Body of pancreas (tissue), 4 donors: ENCODE measurements around the gene MAN2A1.

Experiments
- POLR2A ChIP-seq, 3 donors: fragments of 450-650 bp; IDR thresholded peaks; one replicate each; pipeline ENCODE4 v1.6.1; 2016; ENCODE audit warnings: antibody characterized with exemption in 3 of 3, mild to moderate bottlenecking in 2 of 3
- TF ChIP-seq, protein P1 (sequence below), 7 experiments: fragments of 450-650 bp in 4 of 7; fragments of 200-600 bp in 3 of 7; sonication (generic) in 3 of 7; IDR thresholded peaks; one replicate each; pipeline ENCODE4 v1.5.1; 2016 to 2019; ENCODE audit warnings: antibody characterized with exemption in 7 of 7

DNA sequence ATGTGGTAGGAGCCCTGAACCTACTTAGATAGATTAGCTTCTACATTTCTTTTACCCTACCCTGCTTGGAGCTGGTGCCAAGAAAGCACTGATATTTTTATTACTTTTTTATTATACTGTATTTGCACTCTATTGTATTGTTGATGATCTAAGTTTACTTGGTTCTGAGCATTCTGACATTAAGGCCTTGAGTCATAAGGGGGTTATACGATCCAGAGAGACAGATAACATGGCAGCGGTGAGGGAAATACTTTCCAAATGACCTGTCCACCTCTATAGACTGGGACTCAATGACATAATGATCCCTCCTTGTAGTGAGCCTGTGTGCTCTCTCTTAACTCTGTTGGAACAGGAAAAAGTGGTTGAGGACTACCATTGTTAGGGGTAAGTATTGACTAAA is 176.3 kb downstream of the MAN2A1 start:
- TF ChIP-seq POLR2A (IDR thresholded peaks at IDR 0.05) = no peak
- TF ChIP-seq, protein P1, sequence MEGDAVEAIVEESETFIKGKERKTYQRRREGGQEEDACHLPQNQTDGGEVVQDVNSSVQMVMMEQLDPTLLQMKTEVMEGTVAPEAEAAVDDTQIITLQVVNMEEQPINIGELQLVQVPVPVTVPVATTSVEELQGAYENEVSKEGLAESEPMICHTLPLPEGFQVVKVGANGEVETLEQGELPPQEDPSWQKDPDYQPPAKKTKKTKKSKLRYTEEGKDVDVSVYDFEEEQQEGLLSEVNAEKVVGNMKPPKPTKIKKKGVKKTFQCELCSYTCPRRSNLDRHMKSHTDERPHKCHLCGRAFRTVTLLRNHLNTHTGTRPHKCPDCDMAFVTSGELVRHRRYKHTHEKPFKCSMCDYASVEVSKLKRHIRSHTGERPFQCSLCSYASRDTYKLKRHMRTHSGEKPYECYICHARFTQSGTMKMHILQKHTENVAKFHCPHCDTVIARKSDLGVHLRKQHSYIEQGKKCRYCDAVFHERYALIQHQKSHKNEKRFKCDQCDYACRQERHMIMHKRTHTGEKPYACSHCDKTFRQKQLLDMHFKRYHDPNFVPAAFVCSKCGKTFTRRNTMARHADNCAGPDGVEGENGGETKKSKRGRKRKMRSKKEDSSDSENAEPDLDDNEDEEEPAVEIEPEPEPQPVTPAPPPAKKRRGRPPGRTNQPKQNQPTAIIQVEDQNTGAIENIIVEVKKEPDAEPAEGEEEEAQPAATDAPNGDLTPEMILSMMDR (IDR thresholded peaks at IDR 0.05) = no peak
